ENCODE measurements around the gene COPG2. TPM values are rescaled to one million over a fixed set of nuclear protein-coding genes. Genes with fewer than 3 reads are reported as not detected.

COPG2 gene
- total and polyA plus RNA-seq, 2 of the 13 experiments (the other 11 are each of a cell fraction or from before 2014, with no cell fraction given), result 14.1 to 17.7 TPM

- TF ChIP-seq ZNF512B (CRISPR knock-in tag; IDR thresholded peaks at IDR 0.05; ENCODE audit: borderline replicate concordance) (no peak), ZFP1 (CRISPR knock-in tag; IDR thresholded peaks at IDR 0.05) (peak; percentile 54; the same call in 1 of the 2 replicates), ZNF784 (CRISPR knock-in tag; IDR thresholded peaks at IDR 0.05; ENCODE audit: borderline replicate concordance) (0 out of 2 replicates have a peak, but pooled peaks have one; percentile 25), JUNB (CRISPR knock-in tag; IDR thresholded peaks at IDR 0.05; ENCODE audit: borderline replicate concordance) (no peak), ZNF276 (CRISPR knock-in tag; IDR thresholded peaks at IDR 0.05; ENCODE audit: low read depth) (peak; percentile 27; the same call in 1 of the 2 replicates), SRY (CRISPR knock-in tag; IDR thresholded peaks at IDR 0.05) (no peak), FOXK2 (IDR thresholded peaks at IDR 0.05) (no peak), ZC3H4 (CRISPR knock-in tag; IDR thresholded peaks at IDR 0.05; ENCODE audit: borderline replicate concordance) (no peak), ZFYVE20 (CRISPR knock-in tag; IDR thresholded peaks at IDR 0.05; ENCODE audit: borderline replicate concordance, low read depth) (no peak), ZHX2 (IDR thresholded peaks at IDR 0.05; ENCODE audit: low read depth) (peak; percentile 75), ZHX2 (CRISPR knock-in tag; IDR thresholded peaks at IDR 0.05; ENCODE audit: borderline replicate concordance) (no peak), MAZ (IDR thresholded peaks at IDR 0.05; ENCODE audit: borderline replicate concordance, low read depth, low read length) (no peak), MAZ (CRISPR knock-in tag; IDR thresholded peaks at IDR 0.05; ENCODE audit: low read depth) (peak; percentile 30), SMYD3 (CRISPR knock-in tag; IDR thresholded peaks at IDR 0.05) (peak; percentile 61; the same call in 1 of the 2 replicates), ZNF839 (CRISPR knock-in tag; IDR thresholded peaks at IDR 0.05; ENCODE audit: borderline replicate concordance) (0 out of 2 replicates have a peak, but pooled peaks have one; percentile 57)
Measured at GRCh38 chr7:130486114-130486953, 182.2 kb downstream of the COPG2 start (continued).
